Ovary (tissue), 9 donors: ENCODE measurements around the gene GLIPR1. TPM values are rescaled to one million over a fixed set of nuclear protein-coding genes. Genes with fewer than 3 reads are reported as not detected.
"Not testable (repeated sequence)": the region's sequence is repeated elsewhere in the genome, so short reads cannot be mapped to it uniquely, and the experiment has no call there.

Experiments
- DNase-seq, 5 donors: peaks; one replicate each; pipeline ENCODE4 v3.0.0-alpha.2; 2019 to 2020
- H3K27ac ChIP-seq, 2 donors: fragments of 200-600 bp; one replicate each; pipeline versions ENCODE4 v1.5.1 to v1.8.0; 2019 to 2022
- H3K27me3 ChIP-seq: fragments of 200-600 bp; one replicate; pipeline ENCODE4 v1.8.0; 2022
- H3K36me3 ChIP-seq: fragments of 200-600 bp; sonication (generic); one replicate; pipeline ENCODE4 v1.5.1; 2019
- H3K4me1 ChIP-seq: one replicate; pipeline ENCODE4 v1.8.1; 2013; ENCODE audit warnings: mild to moderate bottlenecking, moderate library complexity; ENCODE audit not compliant: insufficient read depth
- H3K4me3 ChIP-seq: fragments of 200-600 bp; sonication (generic); one replicate; pipeline ENCODE4 v1.5.1; 2017
- H3K9me3 ChIP-seq, 2 donors: fragments of 200-600 bp in 1 of 2; sonication (generic) in 1 of 2; one replicate each; pipeline versions ENCODE4 v1.5.1 to v1.8.1; 2013 to 2019; ENCODE audit warnings: mild to moderate bottlenecking in 1 of 2, moderate library complexity in 1 of 2
- CTCF ChIP-seq, 3 donors: fragments of 450-650 bp in 2 of 3; fragments of 200-600 bp in 1 of 3; IDR thresholded peaks; one replicate each; pipeline versions ENCODE4 v1.5.1 to v1.8.0; 2016 to 2022; ENCODE audit warnings: antibody characterized with exemption in 3 of 3, mild to moderate bottlenecking in 1 of 3
- EP300 ChIP-seq: sonication (generic); formaldehyde crosslinking; IDR thresholded peaks from one replicate; pipeline ENCODE4 v1.6.1; 2017; ENCODE audit warnings: antibody characterized with exemption
- POLR2A ChIP-seq: fragments of 450-650 bp; IDR thresholded peaks from one replicate; pipeline ENCODE4 v1.6.1; 2017; ENCODE audit warnings: antibody characterized with exemption, mild to moderate bottlenecking, moderate library complexity
- WGBS, 3 donors: extraction: QIAGEN DNeasy Blood & Tissue Kit in 1 of 3; methylation state at CpG; one replicate each; pipeline versions ENCODE4 v1.1.5 to v1.1.7; 2013 to 2017; 5-methylcytosine and 5-hydroxymethylcytosine counted together
- intact Hi-C, 4 donors: fragments of 100-400 bp; cut with DNase I; formaldehyde crosslinking; loops; one replicate each; pipeline versions ENCODE4 v1.11.0 to v1.15.1; 2022 to 2023
- polyA plus RNA-seq, 2 donors: library from polyadenylated mRNA; stranded (reverse); fragments of 200-250 nt in 1 of 2; fragments of 350-450 nt in 1 of 2; fragmentation: Illumina TruSeq in 1 of 2; extraction: RNeasy Lipid Tissue Mini Kit (QIAGEN cat#74804) in 1 of 2; gene quantifications; one replicate each; pipeline ENCODE4 v1.2.3, GENCODE V29; 2013 to 2014
- total RNA-seq, 7 donors: library from RNA; depleted of rRNA in 2 of 7; stranded (reverse); fragments of >200 nt in 2 of 7; fragmentation: NEBNext Ultra II Directional in 3 of 7; extraction: Animal tissue kit (Norgen Biotek cat#: 25700) in 3 of 7; gene quantifications; one replicate each; pipeline versions ENCODE4 v1.1.0 to v1.2.4, GENCODE V29; 2016 to 2023
- donor health status: DM: no; HTN: no; CAD: no; lungs with moderate emphysema.
- donor health status: DM: no; HTN: no; CAD: no.
- donor health status: Bipolar disorder and iron deficiency.
- donor health status: DM: yes; HTN: yes; CAD: no.
- donor health status: DM: no; HTN: no; CAD: no.
- donor health status: DM: yes; HTN: yes; CAD: no.

GLIPR1 gene
- total and polyA plus RNA-seq, 9 donors: 8.5 to 122 (median 27.9) TPM

- Histone ChIP-seq H3K27me3 (no peaks in the 10 kb centered on the region), H3K27ac (no peak overlapping the region), H3K9me3 (no peaks in the 10 kb centered on the region), H3K4me1 (no peaks in the 10 kb centered on the region), H3K4me3 (no peak overlapping the region), H3K36me3 (no peaks in the 10 kb centered on the region)
- TF ChIP-seq POLR2A (no peak), EP300 (no peak), CTCF (IDR thresholded peaks at IDR 0.05) (no peak)
- WGBS, 3 donors: 86 to 95% (median 87%) methylated on average over 2 of the region's 2 CpGs
- DNase-seq: no peak
- intact Hi-C loops: no loop called here
Measured at GRCh38 chr12:75439048-75439447, 41.5 kb upstream of the GLIPR1 start.

DNA sequence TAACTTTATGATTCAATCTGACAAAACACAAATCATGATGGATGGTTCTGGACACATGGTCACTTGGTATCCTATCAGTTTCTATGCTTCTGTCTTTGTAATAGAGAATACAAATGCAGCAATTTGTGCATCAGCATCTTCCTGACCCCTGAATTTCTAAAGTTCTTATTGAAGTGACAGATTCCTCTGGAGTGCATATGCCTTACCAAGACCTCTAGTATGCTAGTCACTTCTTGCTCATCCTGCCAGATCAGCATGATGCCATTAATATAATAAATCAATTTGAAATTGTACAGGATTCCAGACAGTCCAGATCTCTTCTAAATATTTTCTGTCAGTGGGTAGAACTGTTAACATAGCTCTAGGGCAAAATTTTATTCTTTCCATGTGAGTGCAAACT lies 40.6 kb upstream of the GLIPR1 start:
- Histone ChIP-seq H3K27ac (no peak overlapping the region), H3K36me3 (no peaks in the 10 kb centered on the region), H3K9me3 (no peaks in the 10 kb centered on the region), H3K4me3 (no peak overlapping the region), H3K4me1 (no peaks in the 10 kb centered on the region), H3K27me3 (no peaks in the 10 kb centered on the region)
- no peak for TF ChIP-seq CTCF (IDR thresholded peaks at IDR 0.05)
- TF ChIP-seq POLR2A: no peak
- no peak for TF ChIP-seq EP300
- intact Hi-C loops: no loop called here
- no peak for DNase-seq

DNA sequence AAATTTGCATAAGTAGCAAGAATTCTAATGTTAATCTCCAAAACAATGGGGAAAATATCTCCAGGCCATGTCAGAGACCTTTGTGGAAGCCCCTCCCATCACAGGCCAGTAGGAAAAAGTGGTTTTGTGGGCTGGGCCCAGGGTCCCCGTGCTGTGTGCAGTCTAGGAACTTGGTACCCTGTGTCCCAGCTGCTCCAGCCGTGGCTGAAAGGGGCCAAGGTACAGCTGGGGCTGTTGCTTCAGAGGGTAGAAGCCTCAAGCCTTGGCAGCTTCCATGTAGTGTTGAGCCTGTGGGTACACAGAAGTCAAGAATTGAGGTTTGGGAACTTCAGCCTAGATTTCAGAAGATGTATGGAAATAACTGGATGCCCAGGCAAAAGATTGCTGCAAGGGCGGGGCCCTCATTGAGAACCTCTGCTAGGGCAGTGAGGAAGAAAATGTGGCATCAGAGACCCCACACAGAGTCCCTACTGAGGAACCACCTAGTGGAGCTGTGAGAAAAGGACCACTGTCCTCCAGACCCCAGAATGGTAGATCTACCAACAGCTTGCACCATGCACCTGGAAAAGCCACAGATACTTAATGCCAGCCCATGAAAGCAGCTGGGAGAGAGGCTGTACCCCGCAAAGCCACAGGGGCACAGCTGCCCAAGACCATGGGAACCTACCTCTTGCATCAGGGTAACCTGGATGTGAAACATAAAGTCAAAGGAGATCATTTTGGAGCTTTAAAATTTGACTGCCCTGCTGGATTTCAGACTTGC lies 38.7 kb upstream of the GLIPR1 start:
- WGBS, 3 donors: 81 to 83% (median 83%) methylated on average over 4 of the region's 4 CpGs
- intact Hi-C loops, H3K27ac ChIP-seq: not testable (repeated sequence)

GRCh38 chr12:75442454-75442853 lies 38.1 kb upstream of the GLIPR1 start:
- H3K4me1 ChIP-seq, H3K9me3 ChIP-seq, H3K36me3 ChIP-seq, H3K27ac ChIP-seq, H3K4me3 ChIP-seq, H3K27me3 ChIP-seq, DNase-seq, intact Hi-C loops: not testable (repeated sequence)
- 23 to 86% (median 64%) methylated on average over 3 of the region's 3 CpGs for WGBS, 3 donors

More for the DNA sequence above, 38.7 kb upstream of the GLIPR1 start:
- H3K4me3 ChIP-seq, H3K27me3 ChIP-seq, DNase-seq, H3K36me3 ChIP-seq, H3K9me3 ChIP-seq, H3K4me1 ChIP-seq: not testable (repeated sequence)

DNA sequence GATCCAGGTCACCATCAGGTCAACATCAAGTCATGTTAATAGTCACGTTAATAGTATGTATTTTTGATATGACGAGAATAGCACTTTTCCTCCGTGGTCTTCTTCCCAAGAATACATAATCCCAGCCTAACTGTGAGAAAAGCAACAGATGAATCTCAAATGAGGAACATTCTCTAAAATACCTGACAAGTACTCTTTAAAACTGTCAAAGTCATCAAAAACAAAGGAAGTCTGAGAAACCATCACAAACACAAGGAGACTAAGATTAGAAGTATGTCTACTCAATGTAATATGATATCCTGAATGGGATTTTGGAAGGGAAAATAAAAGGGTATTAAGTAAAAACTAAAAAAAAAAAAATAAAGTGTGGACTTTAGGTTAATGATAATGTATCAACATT lies 36.8 kb upstream of the GLIPR1 start:
- intact Hi-C loops: no loop called here
- Histone ChIP-seq H3K27ac (no peak overlapping the region), H3K9me3 (no peaks in the 10 kb centered on the region), H3K27me3 (no peaks in the 10 kb centered on the region), H3K4me3 (no peak overlapping the region), H3K4me1 (no peaks in the 10 kb centered on the region), H3K36me3 (no peaks in the 10 kb centered on the region)
- WGBS, 3 donors: 57 to 77% (median 76%) methylated on average over 3 of the region's 3 CpGs
- TF ChIP-seq POLR2A (no peak), CTCF (IDR thresholded peaks at IDR 0.05) (no peak), EP300 (no peak)
- no peak for DNase-seq
